Suprapubic skin (tissue), 4 donors: ENCODE results near the gene OR51V1.

ENCODE experiments used
- EP300 ChIP-seq: sonication (generic); formaldehyde crosslinking; IDR thresholded peaks from one replicate; pipeline ENCODE4 v1.6.1; 2017; ENCODE audit warnings: antibody characterized with exemption
- POLR2A ChIP-seq, 2 donors: fragments of 450-650 bp; IDR thresholded peaks; one replicate each; pipeline ENCODE4 v1.6.1; 2017; ENCODE audit warnings: antibody characterized with exemption in 2 of 2, mild to moderate bottlenecking in 2 of 2, moderate library complexity in 2 of 2
- POLR2AphosphoS5 ChIP-seq, 3 donors: sonication (generic); formaldehyde crosslinking; IDR thresholded peaks; one replicate each; pipeline ENCODE4 v1.6.1; 2017; ENCODE audit warnings: antibody characterized with exemption in 3 of 3
- TF ChIP-seq, protein P1 (sequence below), 2 donors: fragments of 200-600 bp in 1 of 2; fragments of 450-650 bp in 1 of 2; sonication (generic) in 1 of 2; IDR thresholded peaks; one replicate each; pipeline ENCODE4 v1.5.1; 2016 to 2019; ENCODE audit warnings: antibody characterized with exemption in 2 of 2, mild to moderate bottlenecking in 1 of 2, moderate library complexity in 1 of 2

DNA sequence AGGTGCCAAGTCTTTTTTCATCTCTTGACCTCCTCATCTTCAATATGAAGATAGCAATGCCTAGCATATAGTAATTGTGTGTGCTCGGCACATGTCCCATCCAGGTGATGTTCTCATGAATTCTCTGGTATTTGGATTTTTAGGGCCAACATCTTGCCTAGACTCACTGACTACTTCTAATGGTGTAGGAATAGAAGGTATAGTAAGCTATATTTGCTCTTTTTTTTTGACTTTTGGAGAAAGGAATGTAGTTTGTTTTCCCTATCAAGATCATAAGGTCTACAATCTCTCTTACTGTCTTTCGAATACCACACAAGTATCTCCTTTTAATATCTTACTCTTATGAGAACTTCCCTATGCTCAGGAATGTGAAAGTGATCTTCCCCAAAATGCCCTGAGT lies 30.6 kb upstream of the OR51V1 start:
- TF ChIP-seq, protein P1, sequence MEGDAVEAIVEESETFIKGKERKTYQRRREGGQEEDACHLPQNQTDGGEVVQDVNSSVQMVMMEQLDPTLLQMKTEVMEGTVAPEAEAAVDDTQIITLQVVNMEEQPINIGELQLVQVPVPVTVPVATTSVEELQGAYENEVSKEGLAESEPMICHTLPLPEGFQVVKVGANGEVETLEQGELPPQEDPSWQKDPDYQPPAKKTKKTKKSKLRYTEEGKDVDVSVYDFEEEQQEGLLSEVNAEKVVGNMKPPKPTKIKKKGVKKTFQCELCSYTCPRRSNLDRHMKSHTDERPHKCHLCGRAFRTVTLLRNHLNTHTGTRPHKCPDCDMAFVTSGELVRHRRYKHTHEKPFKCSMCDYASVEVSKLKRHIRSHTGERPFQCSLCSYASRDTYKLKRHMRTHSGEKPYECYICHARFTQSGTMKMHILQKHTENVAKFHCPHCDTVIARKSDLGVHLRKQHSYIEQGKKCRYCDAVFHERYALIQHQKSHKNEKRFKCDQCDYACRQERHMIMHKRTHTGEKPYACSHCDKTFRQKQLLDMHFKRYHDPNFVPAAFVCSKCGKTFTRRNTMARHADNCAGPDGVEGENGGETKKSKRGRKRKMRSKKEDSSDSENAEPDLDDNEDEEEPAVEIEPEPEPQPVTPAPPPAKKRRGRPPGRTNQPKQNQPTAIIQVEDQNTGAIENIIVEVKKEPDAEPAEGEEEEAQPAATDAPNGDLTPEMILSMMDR (IDR thresholded peaks at IDR 0.05), result no peak
- TF ChIP-seq POLR2A (IDR thresholded peaks at IDR 0.05) (no peak), POLR2AphosphoS5 (IDR thresholded peaks at IDR 0.05) (no peak), EP300 (no peak)
